AG04450 (cell line): ENCODE results near the gene PSMD1. TPM values are rescaled to one million over a fixed set of nuclear protein-coding genes. Genes with fewer than 3 reads are reported as not detected.
"Not testable (repeated sequence)": the region's sequence is repeated elsewhere in the genome, so short reads cannot be mapped to it uniquely, and the experiment has no call there.

Experiments used
- CTCF ChIA-PET: fragments of 300-600, 350-600 bp; formaldehyde crosslinking; extraction: SDS; loops from one replicate; lab custom pipeline; 2022; ENCODE audit warnings: antibody characterized with exemption, inconsistent platforms; lab: Charles Lee
- POLR2A ChIA-PET: fragments of 350-600 bp; formaldehyde crosslinking; extraction: SDS; loops from one replicate; lab custom pipeline; 2021; ENCODE audit warnings: antibody characterized with exemption, inconsistent platforms; lab: Yijun Ruan, JAX
- DNase-seq: peaks from one replicate; pipeline ENCODE4 v3.0.0-alpha.2; 2011; ENCODE audit warnings: low read depth, low spot score
- H3K27ac ChIP-seq: one replicate; pipeline ENCODE4 v1.5.1; 2012; ENCODE audit warnings: low read depth, low read length, control low read depth
- H3K27me3 ChIP-seq: one replicate; pipeline ENCODE4 v1.6.0; 2012; ENCODE audit warnings: low read length; ENCODE audit not compliant: control insufficient read depth, insufficient read depth
- H3K4me3 ChIP-seq: 2 replicates; pipeline ENCODE4 v1.5.1; 2011; ENCODE audit warnings: mild to moderate bottlenecking, low read depth, low read length, control low read depth
- H3K9me3 ChIP-seq: 2 replicates; pipeline ENCODE4 v1.5.1; 2012; ENCODE audit warnings: low read length; ENCODE audit not compliant: control insufficient read depth, insufficient read depth
- CTCF ChIP-seq: IDR thresholded peaks from 2 replicates; pipeline ENCODE4 v1.5.1; 2011; ENCODE audit warnings: low read depth, low read length, control low read depth, inconsistent platforms
- polyA plus RNA-seq: library from polyadenylated mRNA; depleted of rRNA; stranded (reverse); fragments of >200 nt; gene quantifications from 2 replicates; pipeline ENCODE4 v1.2.3, GENCODE V29; 2011

The PSMD1 gene
- polyA plus RNA-seq, 1 experiment, result 211 TPM

- DNase-seq, result no peak
- no peak for TF ChIP-seq CTCF
- Histone ChIP-seq H3K27ac (no peak overlapping the region), H3K4me3 (no peak overlapping the region), H3K9me3 (no peaks in the 10 kb centered on the region; the same call in 1 of the 2 replicates), H3K27me3 (no peaks in the 10 kb centered on the region)
- ChIA-PET CTCF (interaction anchor here (0.6 to 2.1 kb wide), 3 partner anchors 13 to 278 kb away, joined by 3 to 6 read pairs (median 4); no protein-coding TSS in a partner anchor), POLR2A (no interaction called here)
These were observed 78.4 kb downstream of the PSMD1 start for GRCh38 chr2:231134910-231135655.

GRCh38 chr2:231138699-231139098 is 82.0 kb downstream of the PSMD1 start:
- POLR2A ChIA-PET, result interaction anchor here (0.5 to 1.3 kb wide), 2 partner anchors 23 to 273 kb away, joined by 3 to 4 read pairs; no protein-coding TSS in a partner anchor
- peak overlapping the region; percentile 39 for H3K27ac ChIP-seq
- H3K9me3 ChIP-seq, result no peaks in the 10 kb centered on the region
- no peak overlapping the region for H3K4me3 ChIP-seq
- H3K27me3 ChIP-seq, result no peaks in the 10 kb centered on the region
- DNase-seq, result peak; percentile 46
- no peak for TF ChIP-seq CTCF
- CTCF ChIA-PET, result no interaction called here

GRCh38 chr2:231139796-231140195 is 83.1 kb downstream of the PSMD1 start:
- H3K27me3 ChIP-seq, result no peaks in the 10 kb centered on the region
- ChIA-PET CTCF (no interaction called here), POLR2A (no interaction called here)
- H3K27ac ChIP-seq, result no peak overlapping the region
- no peak for DNase-seq
- no peak for TF ChIP-seq CTCF
- H3K4me3 ChIP-seq, result no peak overlapping the region
- H3K9me3 ChIP-seq, result no peaks in the 10 kb centered on the region

- H3K9me3 ChIP-seq, DNase-seq, H3K27ac ChIP-seq, H3K4me3 ChIP-seq, POLR2A ChIA-PET, H3K27me3 ChIP-seq: not testable (repeated sequence)
- CTCF ChIA-PET, result interaction anchor here (0.6 kb wide), 1 partner anchor 52 kb away, joined by 3 read pairs; no protein-coding TSS in a partner anchor
These were observed 84.1 kb downstream of the PSMD1 start for GRCh38 chr2:231140808-231141207.

- TF ChIP-seq CTCF, result no peak
- H3K4me3 ChIP-seq, result no peak overlapping the region
- H3K27ac ChIP-seq, result no peak overlapping the region
- POLR2A ChIA-PET, result no interaction called here
- CTCF ChIA-PET, result interaction anchor here (0.6 kb wide), 1 partner anchor 92 kb away, joined by 3 read pairs; no protein-coding TSS in a partner anchor
- DNase-seq, result no peak
- no peaks in the 10 kb centered on the region for H3K9me3 ChIP-seq
- H3K27me3 ChIP-seq, result no peaks in the 10 kb centered on the region
These were observed 88.2 kb downstream of the PSMD1 start for GRCh38 chr2:231144896-231145295.
